CMK (cell line): ENCODE data around the gene MARCOL.

Experiments
- DNase-seq: peaks from one replicate; pipeline ENCODE4 v3.0.0-alpha.2; 2010; ENCODE audit warnings: low read depth

The MARCOL gene

DNA sequence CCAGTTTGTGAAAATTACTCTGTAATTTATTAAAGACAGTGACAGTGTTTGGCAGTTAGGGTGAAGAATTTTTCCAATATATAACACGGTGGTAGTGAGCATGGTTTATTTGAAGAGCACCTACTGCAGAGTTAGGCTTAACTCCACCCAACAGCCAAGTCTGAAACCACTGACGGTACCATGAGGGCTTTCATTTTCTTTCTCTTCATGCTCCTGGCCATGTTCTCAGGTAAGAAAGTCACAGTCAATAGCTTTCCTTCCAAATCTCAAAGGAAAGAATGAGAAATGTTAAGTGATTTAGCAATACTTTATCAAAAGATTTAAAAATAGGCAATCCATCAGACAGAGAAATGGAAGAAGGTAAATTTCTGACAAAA lies at the start of gene MARCOL:
Gene MARCOL (plus strand): TSS at position 108 of the 377 bp plus-strand sequence. CDS start 73 bp downstream, at position 181.
- DNase-seq: no peak

DNA sequence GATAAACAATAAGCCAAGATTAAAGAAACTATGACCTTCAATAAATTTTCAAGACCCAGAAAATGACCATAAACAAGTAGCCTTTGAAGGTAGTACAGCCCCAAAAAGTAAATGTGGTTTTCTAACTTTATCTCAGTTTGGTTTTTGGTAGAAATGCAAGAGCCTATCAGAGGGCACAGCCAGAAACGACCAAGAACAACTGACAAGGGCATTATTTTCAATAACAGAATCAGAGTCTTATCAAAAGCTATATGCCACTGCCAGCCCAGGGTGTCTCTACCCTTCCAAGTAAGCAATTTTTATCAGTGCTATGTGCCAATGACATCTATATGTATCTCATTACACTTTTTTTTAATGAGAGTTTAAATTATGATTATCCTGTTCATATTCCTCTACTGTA lies 47.3 kb upstream of the MARCOL start:
- no peak for DNase-seq

DNA sequence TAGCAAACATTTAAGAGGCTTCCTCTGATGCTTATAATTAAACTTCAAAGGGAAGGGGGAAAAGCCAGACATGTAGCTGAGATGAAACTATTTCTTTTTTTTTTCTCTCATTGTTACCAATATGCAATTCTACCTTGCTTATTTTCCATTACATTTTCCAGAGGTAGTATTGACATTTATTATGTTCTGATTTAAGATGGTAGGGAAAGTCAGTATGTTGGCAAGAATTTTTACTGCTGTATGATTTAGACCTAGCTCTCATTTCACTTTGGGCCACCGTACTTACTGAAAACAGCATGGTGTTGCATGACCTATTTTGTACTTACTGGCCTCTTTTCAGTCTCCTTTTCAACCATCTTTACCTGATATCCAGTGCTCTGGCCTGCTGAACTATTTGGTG lies 45.1 kb upstream of the MARCOL start:
- no peak for DNase-seq

- DNase-seq: no peak
Measured at GRCh38 chr5:148201151-148201550, 37.2 kb upstream of the MARCOL start.

DNA sequence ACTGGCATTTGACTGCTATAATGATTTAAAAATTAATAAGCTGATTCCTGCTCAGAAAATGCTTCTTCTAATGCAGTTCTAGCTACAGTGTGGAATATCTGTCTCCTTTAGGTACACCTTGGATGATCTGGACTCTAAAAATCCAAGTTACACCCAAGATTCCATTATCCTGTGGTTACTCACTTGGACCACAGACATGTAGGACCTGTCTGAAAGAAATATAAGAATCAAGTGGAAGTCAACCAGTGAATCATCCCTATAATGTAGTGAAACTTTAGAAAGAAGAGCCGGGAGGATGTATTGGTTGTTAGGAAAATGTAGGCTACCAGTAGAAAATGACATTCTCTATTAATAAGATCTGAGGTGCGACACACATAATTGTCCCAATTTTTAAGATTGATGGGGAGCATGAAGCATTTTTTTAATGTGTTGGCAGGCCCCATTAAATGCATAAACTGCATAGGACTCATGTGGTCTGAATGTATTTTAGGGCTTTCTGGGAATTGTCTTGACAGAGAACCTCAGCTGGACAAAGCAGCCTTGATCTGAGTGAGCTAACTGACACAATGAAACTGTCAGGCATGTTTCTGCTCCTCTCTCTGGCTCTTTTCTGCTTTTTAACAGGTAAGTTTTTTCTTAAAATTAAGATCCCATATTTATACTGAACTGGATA lies 35.7 kb upstream of the MARCOL start, which contains the start of gene SPINK6:
Gene SPINK6 (plus strand): TSS at position 512 of the 673 bp plus-strand sequence. CDS start 55 bp downstream, at position 567.
- DNase-seq: no peak

DNA sequence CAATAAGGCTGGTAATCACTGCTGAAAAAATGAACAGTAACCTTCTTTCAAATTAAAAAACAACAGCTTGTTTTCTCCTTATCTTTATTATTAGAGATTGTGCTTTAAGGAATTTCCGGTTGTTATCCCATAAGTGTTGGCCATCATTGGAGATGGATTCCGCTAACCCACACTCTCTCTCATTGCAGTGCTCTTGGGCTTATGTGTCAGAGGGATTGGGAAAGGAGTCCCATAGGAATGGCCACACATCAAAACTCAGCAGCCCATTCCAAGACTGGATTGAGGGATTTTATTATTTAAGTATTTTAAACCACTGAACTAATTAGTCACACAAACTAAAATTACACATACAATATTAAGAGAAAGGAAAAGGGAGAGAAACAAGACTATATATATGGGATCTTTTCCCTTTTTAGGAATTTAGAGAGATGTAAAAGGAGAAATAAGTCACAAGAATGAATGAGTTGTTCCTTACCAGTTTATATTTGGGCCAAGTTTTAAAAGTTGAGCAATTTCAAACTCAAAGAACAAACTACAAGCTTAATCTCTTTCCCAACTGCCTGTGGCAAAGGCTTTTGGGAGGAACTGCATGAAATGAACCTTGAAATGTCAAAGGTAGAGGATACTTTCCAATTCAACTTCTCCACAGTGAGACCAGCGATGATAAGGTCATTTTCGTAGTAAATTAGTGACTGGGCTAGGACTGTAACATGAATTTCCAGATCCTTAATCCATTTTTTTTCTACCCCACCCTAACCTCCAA lies 33.1 kb upstream of the MARCOL start:
- DNase-seq: no peak

- DNase-seq: no peak
Measured at GRCh38 chr5:148205865-148206264, 32.5 kb upstream of the MARCOL start.

- DNase-seq: no peak
Measured at GRCh38 chr5:148206620-148207019, 31.7 kb upstream of the MARCOL start.

GRCh38 chr5:148208226-148208625 lies 30.1 kb upstream of the MARCOL start:
- DNase-seq: no peak

GRCh38 chr5:148209151-148209770 lies 29.1 kb upstream of the MARCOL start:
- no peak for DNase-seq

DNA sequence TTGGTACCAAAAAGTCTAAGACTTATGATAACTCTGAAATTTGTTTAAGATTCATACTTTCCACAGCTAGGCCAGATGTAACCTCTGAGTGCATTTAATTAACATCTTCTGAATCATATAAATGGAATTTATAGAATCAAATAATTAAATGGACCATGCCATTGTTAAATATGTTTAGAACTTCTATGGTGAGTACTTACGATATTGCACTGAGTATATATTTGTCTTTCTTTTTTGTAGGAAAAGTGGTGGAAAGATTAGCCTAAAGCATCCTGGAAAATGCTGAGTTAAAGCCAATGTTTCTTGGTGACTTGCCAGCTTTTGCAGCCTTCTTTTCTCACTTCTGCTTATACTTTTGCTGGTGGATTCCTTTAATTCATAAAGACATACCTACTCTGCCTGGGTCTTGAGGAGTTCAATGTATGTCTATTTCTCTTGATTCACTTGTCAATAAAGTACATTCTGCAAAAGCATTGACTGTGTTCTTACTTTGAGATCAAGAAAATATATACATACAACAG lies 23.6 kb upstream of the MARCOL start:
- no peak for DNase-seq

DNA sequence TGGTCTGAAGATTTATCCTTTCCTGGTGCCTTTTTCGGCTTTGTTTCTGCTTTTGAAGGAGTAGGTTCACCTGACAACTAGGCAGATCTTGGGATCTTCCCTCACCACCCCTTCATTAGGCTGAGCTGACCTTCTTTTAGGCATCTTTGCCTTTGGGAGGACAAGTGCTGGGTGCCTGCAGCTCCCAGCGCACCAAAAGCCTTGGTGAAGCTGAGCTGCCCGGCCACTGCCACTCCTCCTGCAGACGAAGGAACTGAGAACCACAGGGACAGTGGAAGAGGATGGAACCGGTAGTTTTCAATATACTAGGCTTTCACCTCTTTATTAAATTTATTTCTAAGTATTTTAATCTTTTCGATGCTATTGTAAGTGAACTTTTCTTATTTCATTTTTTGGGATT lies 16.8 kb upstream of the MARCOL start:
- DNase-seq: no peak

- DNase-seq: no peak
Measured at GRCh38 chr5:148224117-148224742, 14.1 kb upstream of the MARCOL start.

GRCh38 chr5:148228392-148228984 lies 9.8 kb upstream of the MARCOL start:
- DNase-seq: no peak

DNA sequence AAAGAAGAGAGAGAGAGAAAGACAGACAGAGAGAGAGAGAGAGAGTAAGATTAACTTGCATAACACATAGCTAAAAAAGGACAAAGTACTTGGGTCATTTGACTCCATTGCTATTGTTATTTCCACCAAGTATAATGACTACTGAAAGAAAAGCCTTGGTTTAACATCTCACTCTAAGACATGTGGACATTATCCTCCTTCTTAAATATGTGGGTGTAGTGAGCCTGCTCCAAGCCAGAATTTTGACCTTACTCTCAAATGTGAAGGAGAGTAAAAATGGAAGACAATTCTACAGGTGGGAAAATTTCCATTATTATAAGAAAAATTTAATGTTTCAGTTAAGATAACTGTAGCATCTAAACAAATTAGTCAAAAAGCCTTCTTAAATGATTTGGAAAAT lies 8.5 kb upstream of the MARCOL start:
- DNase-seq: no peak

GRCh38 chr5:148230240-148230639 lies 8.1 kb upstream of the MARCOL start:
- no peak for DNase-seq

- DNase-seq: no peak
Measured at GRCh38 chr5:148237785-148238417, 424 bp upstream of the MARCOL start.

DNA sequence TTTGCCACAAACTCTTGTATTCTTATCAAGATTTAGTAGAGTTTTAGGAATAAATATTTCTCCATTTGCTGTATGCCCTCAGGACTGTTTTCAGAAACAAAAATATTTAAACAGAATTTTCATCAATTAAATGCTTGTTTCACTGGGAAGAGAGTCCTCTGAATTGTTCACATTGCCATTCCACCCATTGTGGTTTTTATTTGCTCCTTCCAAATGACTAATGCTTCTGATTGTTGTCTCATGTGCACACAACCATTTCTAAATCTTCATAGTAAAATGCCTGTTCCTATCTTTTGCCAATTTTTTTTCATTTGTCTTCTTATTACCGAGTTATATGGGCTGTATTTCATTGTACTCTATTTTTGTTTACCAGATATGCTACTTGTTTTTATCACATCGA lies 10.6 kb downstream of the MARCOL start:
- no peak for DNase-seq

DNA sequence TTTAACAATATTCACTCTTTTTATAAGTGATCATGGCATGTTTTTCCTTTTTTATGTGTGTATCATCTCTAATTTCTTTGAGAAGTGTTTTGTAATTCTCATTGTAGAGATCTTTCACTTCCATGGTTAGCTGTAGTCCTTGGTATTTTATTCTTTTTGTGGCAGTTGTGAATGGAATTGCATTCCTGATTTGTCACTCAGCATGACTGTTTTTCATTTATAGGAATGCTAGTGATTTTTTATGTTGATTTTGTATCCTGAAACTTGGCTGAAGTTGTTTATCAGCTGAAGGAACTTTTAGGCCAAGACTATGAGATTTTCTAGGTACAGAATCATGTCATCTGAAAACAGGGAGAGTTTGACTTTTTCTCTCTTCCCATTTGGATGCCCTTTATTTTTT lies 17.1 kb downstream of the MARCOL start:
- no peak for DNase-seq

DNA sequence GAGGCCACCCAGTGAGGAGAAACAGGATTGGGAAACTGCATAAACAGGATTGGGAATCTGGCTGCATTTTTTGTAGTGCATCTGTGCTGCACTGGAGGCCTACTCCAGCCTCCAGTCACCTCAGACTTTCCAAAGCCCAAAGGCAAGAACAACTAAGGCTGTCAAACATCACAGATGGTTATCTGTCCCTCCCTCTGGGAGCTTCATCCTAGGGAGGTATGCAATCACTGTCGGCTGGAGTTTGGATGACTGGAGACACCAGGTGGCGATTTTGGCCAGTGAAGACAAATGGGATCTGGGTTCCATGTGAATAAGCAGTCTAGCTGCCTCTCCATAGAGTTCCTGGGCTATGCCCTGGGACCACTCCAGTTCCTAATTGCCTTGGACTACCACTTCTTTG lies 21.0 kb downstream of the MARCOL start:
- DNase-seq: no peak

DNA sequence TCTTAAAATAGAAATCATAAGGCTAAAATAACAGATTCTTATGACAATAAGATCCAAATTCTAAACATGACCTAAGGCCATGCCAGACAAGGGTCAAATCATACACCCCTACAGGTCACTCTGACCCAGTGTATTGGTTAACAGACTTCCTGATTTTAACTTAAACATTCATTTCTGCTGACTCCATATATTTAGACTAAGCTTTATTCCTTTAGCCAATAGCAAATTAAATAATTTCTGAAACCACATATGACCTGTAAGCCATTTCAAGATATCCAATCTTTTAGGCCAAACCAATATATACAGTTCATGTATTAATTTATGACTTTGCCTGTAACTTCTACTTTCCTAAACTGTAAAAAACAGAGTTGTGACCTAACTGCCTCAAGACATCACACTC lies 22.9 kb downstream of the MARCOL start:
- no peak for DNase-seq

DNA sequence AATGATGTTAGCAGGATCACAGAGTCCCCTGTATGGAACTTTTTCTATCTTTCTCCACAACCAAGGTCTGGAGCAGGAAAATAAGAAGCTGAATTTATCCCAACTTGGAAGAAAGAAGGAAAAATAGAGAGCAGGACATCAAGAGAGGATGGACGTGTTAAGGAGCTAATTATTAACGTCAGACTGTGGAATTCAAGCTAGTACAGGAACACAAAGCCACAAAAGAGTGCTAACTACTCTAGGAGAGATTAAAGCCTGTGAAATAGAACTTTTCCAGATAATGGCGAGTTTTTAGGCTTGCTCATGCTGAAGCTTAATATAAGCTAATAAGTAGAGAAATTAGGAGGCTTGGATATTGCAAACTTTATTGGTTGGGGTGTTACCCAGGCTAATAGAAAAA lies 29.6 kb downstream of the MARCOL start:
- no peak for DNase-seq
